Rectal smooth muscle tissue (tissue), 1 donor: ENCODE measurements around the gene HSPA1B.
"Not testable (repeated sequence)": the region's sequence is repeated elsewhere in the genome, so short reads cannot be mapped to it uniquely, and the experiment has no call there.

ENCODE experiments used
- H3K27ac ChIP-seq: one replicate; pipeline ENCODE4 v1.7.0; 2013; ENCODE audit warnings: low read depth, low read length, inconsistent platforms
- H3K27me3 ChIP-seq: one replicate; pipeline ENCODE4 v1.7.0; 2013; ENCODE audit warnings: low read length; ENCODE audit not compliant: control insufficient read depth, insufficient read depth
- H3K36me3 ChIP-seq: one replicate; pipeline ENCODE4 v1.7.0; 2013; ENCODE audit warnings: low read length; ENCODE audit not compliant: control insufficient read depth, insufficient read depth
- H3K4me1 ChIP-seq: one replicate; pipeline ENCODE4 v1.7.0; 2013; ENCODE audit warnings: low read length; ENCODE audit not compliant: control insufficient read depth, insufficient read depth
- H3K4me3 ChIP-seq: one replicate; pipeline ENCODE4 v1.7.0; 2013; ENCODE audit warnings: low read length
- H3K9ac ChIP-seq: one replicate; pipeline ENCODE4 v1.7.0; 2013; ENCODE audit warnings: low read length

Gene HSPA1B

GRCh38 chr6:31822036-31822821 is 5.3 kb upstream of the HSPA1B start:
- peaks cover 15% of the 10 kb centered on the region for H3K4me1 ChIP-seq
- peak overlapping the region; percentile 50 for H3K9ac ChIP-seq
- H3K27me3 ChIP-seq = no peaks in the 10 kb centered on the region
- peak overlapping the region; percentile 82 for H3K4me3 ChIP-seq
- no peaks in the 10 kb centered on the region for H3K36me3 ChIP-seq
- peak overlapping the region; percentile 98 for H3K27ac ChIP-seq

- H3K36me3 ChIP-seq, H3K27me3 ChIP-seq, H3K27ac ChIP-seq, H3K9ac ChIP-seq, H3K4me3 ChIP-seq: not testable (repeated sequence)
- peaks cover 12% of the 10 kb centered on the region for H3K4me1 ChIP-seq
These were observed 3.8 kb upstream of the HSPA1B start for GRCh38 chr6:31823592-31824196.

DNA sequence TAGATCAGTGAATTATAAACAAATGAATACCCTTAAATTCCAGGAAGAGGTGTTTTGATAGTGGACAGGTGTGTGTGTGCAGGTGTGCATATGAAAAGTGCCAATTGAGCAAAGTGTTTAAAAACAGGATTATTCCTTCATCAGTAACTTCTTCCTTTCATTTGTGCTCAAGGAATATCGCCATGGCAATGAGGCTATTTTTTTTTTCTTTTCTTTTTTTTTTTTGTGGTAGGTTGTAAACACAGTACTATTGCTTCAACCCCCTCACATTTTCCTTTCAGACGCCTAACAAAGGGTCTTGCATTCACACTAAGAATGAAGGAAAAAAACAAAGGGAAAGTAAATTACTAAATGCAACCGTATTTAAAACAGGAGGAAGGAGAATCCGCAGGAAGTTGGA is 2.0 kb upstream of the HSPA1B start:
- Histone ChIP-seq H3K27me3 (no peaks in the 10 kb centered on the region), H3K4me3 (no peak overlapping the region), H3K4me1 (peaks cover 12% of the 10 kb centered on the region), H3K9ac (no peak overlapping the region), H3K27ac (peak overlapping the region; percentile 99), H3K36me3 (no peaks in the 10 kb centered on the region)

- Histone ChIP-seq H3K36me3 (no peaks in the 10 kb centered on the region), H3K27me3 (no peaks in the 10 kb centered on the region), H3K27ac (peak overlapping the region; percentile 99), H3K4me1 (peaks cover 17% of the 10 kb centered on the region), H3K4me3 (peak overlapping the region; percentile 86), H3K9ac (peak overlapping the region; percentile 50)
These were observed 699 bp upstream of the HSPA1B start for GRCh38 chr6:31826793-31827285.

DNA sequence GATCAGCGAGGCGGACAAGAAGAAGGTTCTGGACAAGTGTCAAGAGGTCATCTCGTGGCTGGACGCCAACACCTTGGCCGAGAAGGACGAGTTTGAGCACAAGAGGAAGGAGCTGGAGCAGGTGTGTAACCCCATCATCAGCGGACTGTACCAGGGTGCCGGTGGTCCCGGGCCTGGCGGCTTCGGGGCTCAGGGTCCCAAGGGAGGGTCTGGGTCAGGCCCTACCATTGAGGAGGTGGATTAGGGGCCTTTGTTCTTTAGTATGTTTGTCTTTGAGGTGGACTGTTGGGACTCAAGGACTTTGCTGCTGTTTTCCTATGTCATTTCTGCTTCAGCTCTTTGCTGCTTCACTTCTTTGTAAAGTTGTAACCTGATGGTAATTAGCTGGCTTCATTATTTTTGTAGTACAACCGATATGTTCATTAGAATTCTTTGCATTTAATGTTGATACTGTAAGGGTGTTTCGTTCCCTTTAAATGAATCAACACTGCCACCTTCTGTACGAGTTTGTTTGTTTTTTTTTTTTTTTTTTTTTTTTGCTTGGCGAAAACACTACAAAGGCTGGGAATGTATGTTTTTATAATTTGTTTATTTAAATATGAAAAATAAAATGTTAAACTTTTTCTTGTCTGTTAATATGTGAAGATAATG is 2.2 kb downstream of the HSPA1B start:
- Histone ChIP-seq H3K27ac (peak overlapping the region; percentile 48), H3K27me3 (no peaks in the 10 kb centered on the region), H3K9ac (peak overlapping the region; percentile 65), H3K4me1 (peaks cover 6% of the 10 kb centered on the region), H3K36me3 (no peaks in the 10 kb centered on the region), H3K4me3 (peak overlapping the region; percentile 88)

- no peaks in the 10 kb centered on the region for H3K36me3 ChIP-seq
- no peak overlapping the region for H3K9ac ChIP-seq
- H3K4me1 ChIP-seq = peaks cover 8% of the 10 kb centered on the region
- H3K4me3 ChIP-seq = peak overlapping the region; percentile 88
- no peaks in the 10 kb centered on the region for H3K27me3 ChIP-seq
- H3K27ac ChIP-seq = peak overlapping the region; percentile 48
These were observed 3.4 kb downstream of the HSPA1B start for GRCh38 chr6:31830886-31831335.

GRCh38 chr6:31831350-31832215 is 4.0 kb downstream of the HSPA1B start:
- peaks cover 12% of the 10 kb centered on the region for H3K4me1 ChIP-seq

GRCh38 chr6:31834367-31835250 is 7.1 kb downstream of the HSPA1B start:
- peak overlapping the region; percentile 99 for H3K4me3 ChIP-seq
- H3K4me1 ChIP-seq = peaks cover 23% of the 10 kb centered on the region
- H3K36me3 ChIP-seq = peaks cover 20% of the 10 kb centered on the region
- peak overlapping the region; percentile 95 for H3K9ac ChIP-seq
- peak overlapping the region; percentile 97 for H3K27ac ChIP-seq
- no peaks in the 10 kb centered on the region for H3K27me3 ChIP-seq

More at GRCh38 chr6:31831350-31832215, 4.0 kb downstream of the HSPA1B start:
- Histone ChIP-seq H3K4me3 (peak overlapping the region; percentile 21), H3K9ac (no peak overlapping the region), H3K36me3 (no peaks in the 10 kb centered on the region), H3K27ac (no peak overlapping the region), H3K27me3 (no peaks in the 10 kb centered on the region)

DNA sequence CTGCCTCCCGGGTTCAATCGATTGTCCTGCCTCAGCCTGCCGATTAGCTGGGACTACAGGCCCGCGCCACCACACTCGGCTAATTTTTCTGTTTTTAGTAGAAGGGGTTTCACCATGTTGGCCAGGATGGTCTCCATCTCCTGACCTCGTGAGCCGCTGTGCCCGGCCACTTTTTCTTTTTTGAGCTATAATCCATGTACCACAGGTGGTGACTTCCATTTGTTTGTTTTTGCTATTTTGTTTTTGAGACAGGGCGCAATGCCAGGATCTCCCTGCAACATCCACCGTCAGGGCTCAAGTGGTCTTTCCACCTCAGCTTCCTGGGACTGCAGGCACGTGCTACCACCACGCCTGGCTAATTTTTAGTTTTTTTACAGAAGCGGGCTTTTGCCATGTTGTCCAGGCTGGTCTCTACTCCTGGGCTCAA is 8.5 kb downstream of the HSPA1B start:
- peaks cover 27% of the 10 kb centered on the region for H3K36me3 ChIP-seq
- H3K27ac ChIP-seq = peak overlapping the region; percentile 59
- H3K27me3 ChIP-seq = no peaks in the 10 kb centered on the region
- peaks cover 20% of the 10 kb centered on the region for H3K4me1 ChIP-seq
- peak overlapping the region; percentile 35 for H3K4me3 ChIP-seq
- H3K9ac ChIP-seq = peak overlapping the region; percentile 8

- Histone ChIP-seq H3K27ac (peak overlapping the region; percentile 59), H3K36me3 (peaks cover 27% of the 10 kb centered on the region), H3K9ac (peak overlapping the region; percentile 8), H3K27me3 (no peaks in the 10 kb centered on the region), H3K4me3 (peak overlapping the region; percentile 35), H3K4me1 (peaks cover 19% of the 10 kb centered on the region)
These were observed 9.2 kb downstream of the HSPA1B start for GRCh38 chr6:31836474-31837368.
